ENCODE measurements around the gene RAB4A. TPM values are rescaled to one million over a fixed set of nuclear protein-coding genes. Genes with fewer than 3 reads are reported as not detected.
A peak's percentile ranks its signal among the peaks of the same experiment; 100 is the strongest.

RAB4A gene
- total and polyA plus RNA-seq, 9 of the 15 experiments (the other 6 are each of a cell fraction or from before 2014, with no cell fraction given) = 8.3 to 61.0 (median 26.7) TPM

DNA sequence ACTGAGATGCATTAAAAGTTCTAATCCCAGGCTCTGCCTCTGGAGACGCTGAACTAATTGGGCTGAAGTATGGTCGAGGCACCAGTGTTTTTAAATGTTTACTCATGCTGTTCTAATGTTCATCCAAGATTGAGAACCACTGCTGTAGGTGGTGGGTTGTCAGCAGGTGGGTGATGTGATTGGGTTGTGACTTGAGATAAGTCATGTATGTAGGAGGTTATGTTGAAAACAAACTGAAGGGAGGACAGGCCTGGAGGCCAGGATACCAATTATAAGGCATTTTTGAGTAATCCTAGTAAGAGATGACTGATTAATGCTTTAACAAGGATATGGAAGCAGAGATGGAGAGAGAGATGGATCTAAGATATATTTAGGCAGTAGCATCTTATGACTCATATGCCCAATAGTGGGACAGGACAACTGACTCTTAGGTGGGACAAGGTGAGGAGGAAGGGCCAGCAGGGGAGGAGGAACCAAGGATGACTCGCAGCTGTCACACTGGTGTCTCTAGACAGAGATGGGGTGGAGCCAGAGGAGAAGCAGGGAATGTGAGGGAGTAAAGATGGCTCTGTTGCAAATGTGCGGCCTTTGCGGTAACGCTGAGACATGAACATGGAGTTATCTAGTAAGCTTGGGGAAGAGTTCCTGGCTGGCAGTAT, 29.3 kb downstream of the RAB4A start (continued):
- no peak for TF ChIP-seq PTRF (tag; IDR thresholded peaks at IDR 0.05)
- 0 out of 2 replicates have a peak, but pooled peaks have one; percentile 12 for TF ChIP-seq EGR1 (conservative IDR thresholded peaks at IDR 0.05)
- TF ChIP-seq ATF3 (IDR thresholded peaks at IDR 0.05) = 0 out of 2 replicates have a peak, but pooled peaks have one; percentile 32
- no peak for TF ChIP-seq ATF3 (CRISPR knock-in tag; conservative IDR thresholded peaks at IDR 0.05)
- TF ChIP-seq JUND (IDR thresholded peaks at IDR 0.05; ENCODE audit: borderline replicate concordance, low read depth, low read length) = no peak
- 0 out of 3 replicates have a peak, but pooled peaks have one; percentile 24 for TF ChIP-seq JUND (tag; IDR thresholded peaks at IDR 0.05; ENCODE audit: borderline replicate concordance, low read depth, low read length)

GRCh38 chr1:229302740-229303139, 31.8 kb downstream of the RAB4A start:
- ATAC-seq (no peak), DNase-seq (ENCODE audit: extremely low read depth in 1 of 4, low spot score in 3 of 4) (no peak), FAIRE-seq (no peak)
- ChIA-PET POLR2A (interaction anchor here (0.7 to 1.6 kb wide), 3 partner anchors 8 to 166 kb away, joined by 3 to 5 read pairs (median 5); no protein-coding TSS in a partner anchor), CTCF (ENCODE audit: low intra/inter-chr PET ratio) (interaction anchor here (0.6 kb wide), 1 partner anchor 204 kb away, joined by 3 read pairs; no protein-coding TSS in a partner anchor)
- H3K4me1 ChIP-seq (replicated peaks in 1 of 2; ENCODE audit: control insufficient read depth in 2 of 2, insufficient read depth in 2 of 2, low read length in 2 of 2) = no peaks in the 10 kb centered on the region
- intact Hi-C loops (cut with micrococcal nuclease) (no loop called here), in situ Hi-C loops (cut with MboI) (no loop called here)
- H2AFZ ChIP-seq (ENCODE audit: low read depth, low read length) = no peak overlapping the region
- H4K20me1 ChIP-seq (replicated peaks; ENCODE audit: control insufficient read depth, insufficient read depth, low read length) = no peaks in the 10 kb centered on the region
- peaks cover 61% of the 10 kb centered on the region for H3K36me3 ChIP-seq (ENCODE audit: control insufficient read depth, insufficient read depth, low read length)
- TF ChIP-seq MYBL2 (IDR thresholded peaks at IDR 0.05; ENCODE audit: low read depth) = no peak
- TF ChIP-seq MYBL2 (CRISPR knock-in tag; IDR thresholded peaks at IDR 0.05; ENCODE audit: borderline replicate concordance) = no peak
- TF ChIP-seq NFATC3 (IDR thresholded peaks at IDR 0.05) = no peak
- TF ChIP-seq ZNF41 (CRISPR knock-in tag; conservative IDR thresholded peaks at IDR 0.05) = no peak
- no peak for TF ChIP-seq CAMTA2 (CRISPR knock-in tag; conservative IDR thresholded peaks at IDR 0.05)
- no peak for TF ChIP-seq ZFP91 (CRISPR knock-in tag; IDR thresholded peaks at IDR 0.05)
- TF ChIP-seq POLR2AphosphoS5 (IDR thresholded peaks at IDR 0.05; ENCODE audit: control insufficient read depth, insufficient read depth, low read depth, low read length) = no peak
- no peak for TF ChIP-seq ELF1 (tag; IDR thresholded peaks at IDR 0.05)
- no peak for TF ChIP-seq TSC22D4 (tag; IDR thresholded peaks at IDR 0.05)
- no peak for TF ChIP-seq ZNF436 (CRISPR knock-in tag; IDR thresholded peaks at IDR 0.05)
- no peak for TF ChIP-seq SIN3B (IDR thresholded peaks at IDR 0.05; ENCODE audit: low read depth)
- no peak for TF ChIP-seq MEF2D (tag; conservative IDR thresholded peaks at IDR 0.05; ENCODE audit: low read depth)
- WGBS (ENCODE audit: insufficient coverage, low coverage, missing lambda C conversion rate) = 94% methylated on average over 8 of the region's 8 CpGs
- no peak overlapping the region for H3K4me3 ChIP-seq
- no peaks in the 10 kb centered on the region for H3K9me3 ChIP-seq (replicated peaks; ENCODE audit: control insufficient read depth, insufficient read depth, low read depth, low read length)
- no peak overlapping the region for H3K9ac ChIP-seq (ENCODE audit: insufficient read depth in 1 of 2, low read depth in 2 of 2, low read length in 2 of 2)
- H3K27ac ChIP-seq (ENCODE audit: extremely low read depth, low read depth, low read length) = no peak overlapping the region
- H3K79me2 ChIP-seq (ENCODE audit: control insufficient read depth, insufficient read depth, low read length) = no peaks in the 10 kb centered on the region
- H3K27me3 ChIP-seq (ENCODE audit: control insufficient read depth in 2 of 2, insufficient read depth in 2 of 2, low read length in 2 of 2) = no peaks in the 10 kb centered on the region
- H3K4me2 ChIP-seq (ENCODE audit: insufficient read depth, low read length) = no peak overlapping the region
- H3K9me1 ChIP-seq (ENCODE audit: control insufficient read depth, insufficient read depth, low read length) = no peaks in the 10 kb centered on the region
- BruUV-seq (replicated peaks) = no TSS peak
